ENCODE results near the gene ZNF701. TPM values are rescaled to one million over a fixed set of nuclear protein-coding genes. Genes with fewer than 3 reads are reported as not detected.
"Not testable (repeated sequence)": the region's sequence is repeated elsewhere in the genome, so short reads cannot be mapped to it uniquely, and the experiment has no call there.

ZNF701 gene
- total RNA-seq, 4 donors from 2014 or later: 7.8 to 13.3 (median 10.1) TPM

- H3K27ac ChIP-seq (replicated peaks in 1 of 4): peak overlapping the region; percentile 83 to 95 (median 92)
- H3K4me1 ChIP-seq: peaks cover 12 to 27% (median 16%) of the 10 kb centered on the region in 4 donors
- peak overlapping the region; percentile 68 to 81 (median 74) for H3K4me3 ChIP-seq
- no peak for DNase-seq (ENCODE audit: extremely low spot score)
- under 1% methylated on average over 25 of the region's 25 CpGs for WGBS
- no peaks in the 10 kb centered on the region for H3K9me3 ChIP-seq
- TF ChIP-seq EP300 (IDR thresholded peaks at IDR 0.05) (no peak), POLR2A (IDR thresholded peaks at IDR 0.05; ENCODE audit: low read depth) (no peak), POLR2AphosphoS5 (IDR thresholded peaks at IDR 0.05) (no peak), CTCF (IDR thresholded peaks at IDR 0.05) (no peak)
- H3K27me3 ChIP-seq: no peaks in the 10 kb centered on the region
- H3K36me3 ChIP-seq: peaks cover 0 to 4% (median under 1%) of the 10 kb centered on the region in 4 donors
- intact Hi-C loops (cut with DNase I): loop anchor here (5.0 kb wide), 2 partner anchors 39 to 164 kb away; no protein-coding TSS in a partner anchor
Observed at GRCh38 chr19:52527956-52528351, 42.1 kb upstream of the ZNF701 start.

GRCh38 chr19:52532480-52532879 lies 37.6 kb upstream of the ZNF701 start:
- intact Hi-C loops (cut with DNase I): no loop called here
- Histone ChIP-seq H3K36me3 (peaks cover 5 to 15% (median 5%) of the 10 kb centered on the region in 4 donors), H3K27me3 (no peaks in the 10 kb centered on the region), H3K4me3 (no peak overlapping the region), H3K9me3 (no peaks in the 10 kb centered on the region), H3K4me1 (peaks cover 23 to 39% (median 27%) of the 10 kb centered on the region in 4 donors), H3K27ac (replicated peaks in 1 of 4) (no peak overlapping the region)
- WGBS: 75% methylated on average over 2 of the region's 2 CpGs
- no peak for DNase-seq (ENCODE audit: extremely low spot score)
- no peak for TF ChIP-seq CTCF (IDR thresholded peaks at IDR 0.05)
- no peak for TF ChIP-seq POLR2AphosphoS5 (IDR thresholded peaks at IDR 0.05)
- no peak for TF ChIP-seq EP300 (IDR thresholded peaks at IDR 0.05)
- no peak for TF ChIP-seq POLR2A (IDR thresholded peaks at IDR 0.05; ENCODE audit: low read depth)

- H3K9me3 ChIP-seq: no peaks in the 10 kb centered on the region
- TF ChIP-seq POLR2AphosphoS5 (IDR thresholded peaks at IDR 0.05) (no peak), POLR2A (IDR thresholded peaks at IDR 0.05; ENCODE audit: low read depth) (no peak), CTCF (IDR thresholded peaks at IDR 0.05) (no peak), EP300 (IDR thresholded peaks at IDR 0.05) (no peak)
- 83% methylated on average over 5 of the region's 5 CpGs for WGBS
- H3K4me3 ChIP-seq: no peak overlapping the region
- intact Hi-C loops (cut with DNase I): no loop called here
- H3K27me3 ChIP-seq: no peaks in the 10 kb centered on the region
- H3K27ac ChIP-seq (replicated peaks in 1 of 4): no peak overlapping the region
- H3K4me1 ChIP-seq: peaks cover 11 to 29% (median 17%) of the 10 kb centered on the region in 4 donors
- H3K36me3 ChIP-seq: peaks cover 5 to 15% (median 5%) of the 10 kb centered on the region in 4 donors
- DNase-seq (ENCODE audit: extremely low spot score): no peak
Observed at GRCh38 chr19:52533901-52534300, 36.2 kb upstream of the ZNF701 start.

GRCh38 chr19:52535385-52535770 lies 34.7 kb upstream of the ZNF701 start:
- intact Hi-C loops (cut with DNase I); H3K27me3 ChIP-seq; DNase-seq (ENCODE audit: extremely low spot score); H3K9me3 ChIP-seq: not testable (repeated sequence)
- peaks cover 5 to 19% (median 5%) of the 10 kb centered on the region in 4 donors for H3K36me3 ChIP-seq
- peak overlapping the region; percentile 69 to 91 (median 84) for H3K27ac ChIP-seq (replicated peaks in 1 of 4)
- H3K4me3 ChIP-seq: peak overlapping the region; percentile 62 to 80 (median 65)
- 3% methylated on average over 12 of the region's 15 CpGs for whole genome bisulfite sequencing
- H3K4me1 ChIP-seq: peaks cover 8 to 22% (median 15%) of the 10 kb centered on the region in 4 donors

GRCh38 chr19:52535771-52536447 lies 34.2 kb upstream of the ZNF701 start:
- Histone ChIP-seq H3K9me3 (no peaks in the 10 kb centered on the region), H3K4me3 (peak overlapping the region; percentile 62 to 80 (median 65)), H3K36me3 (peaks cover 5 to 19% (median 5%) of the 10 kb centered on the region in 4 donors), H3K4me1 (peaks cover 8 to 22% (median 15%) of the 10 kb centered on the region in 4 donors), H3K27me3 (no peaks in the 10 kb centered on the region), H3K27ac (replicated peaks in 1 of 4) (peak overlapping the region; percentile 69 to 91 (median 84))
- WGBS: under 1% methylated on average over 24 of the region's 50 CpGs
- intact Hi-C loops (cut with DNase I): no loop called here
- peak; percentile 96 for DNase-seq (ENCODE audit: extremely low spot score)
- no peak for TF ChIP-seq POLR2A (IDR thresholded peaks at IDR 0.05; ENCODE audit: low read depth)
- TF ChIP-seq POLR2AphosphoS5 (IDR thresholded peaks at IDR 0.05): peak in 1 of 2 donors; percentile 61
- TF ChIP-seq CTCF (IDR thresholded peaks at IDR 0.05): peak; percentile 11 to 47 (median 20)
- TF ChIP-seq EP300 (IDR thresholded peaks at IDR 0.05): no peak

Measured in esophagus muscularis mucosa (tissue), 4 donors.